Retina (tissue), 1 donor: ENCODE measurements around the gene SCAMP2.
"Not testable (repeated sequence)": the region's sequence is repeated elsewhere in the genome, so short reads cannot be mapped to it uniquely, and the experiment has no call there.

ENCODE experiments used
- DNase-seq: peaks from one replicate; pipeline ENCODE4 v3.0.0-alpha.2; 2016

The SCAMP2 gene

DNA sequence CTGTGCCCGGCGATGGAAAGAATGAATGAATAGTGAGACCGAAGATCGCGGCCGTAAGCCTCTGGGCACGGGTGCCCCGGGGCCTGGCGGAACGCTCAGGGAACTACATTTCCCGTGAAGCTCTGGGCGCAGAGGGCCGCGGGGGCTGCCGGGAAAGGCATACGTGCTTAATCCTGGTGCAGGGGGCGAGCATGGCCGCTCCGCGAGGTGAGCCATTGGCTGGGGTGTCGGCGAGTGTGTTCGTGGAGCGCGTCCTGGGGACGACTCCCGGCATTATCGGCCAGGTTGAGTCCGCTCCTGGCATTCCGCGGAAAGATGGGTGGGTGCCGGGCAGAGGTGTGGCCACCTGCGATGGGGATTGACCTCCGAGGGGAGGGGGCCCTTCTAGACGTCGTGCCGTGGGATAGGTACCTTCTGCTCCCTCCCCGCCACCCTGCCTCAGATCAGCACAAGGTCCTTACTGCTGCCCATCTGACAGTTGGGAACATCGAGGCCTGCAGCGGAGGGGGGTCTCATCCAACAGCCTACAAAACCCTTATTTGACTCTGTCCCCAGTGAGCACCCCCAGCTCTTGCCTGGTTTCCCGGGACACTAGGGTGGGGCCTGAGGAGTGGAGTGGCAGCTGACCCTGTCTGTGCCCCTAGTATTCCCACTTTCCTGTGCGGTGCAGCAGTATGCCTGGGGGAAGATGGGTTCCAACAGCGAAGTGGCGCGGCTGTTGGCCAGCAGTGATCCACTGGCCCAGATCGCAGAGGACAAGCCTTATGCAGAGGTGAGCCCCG is 16.9 kb upstream of the SCAMP2 start, which contains the start of gene MPI:
Gene MPI (plus strand): TSS at position 160 of the 782 bp plus-strand sequence. CDS start 32 bp downstream, at position 192.
- peak; percentile 95 for DNase-seq

DNA sequence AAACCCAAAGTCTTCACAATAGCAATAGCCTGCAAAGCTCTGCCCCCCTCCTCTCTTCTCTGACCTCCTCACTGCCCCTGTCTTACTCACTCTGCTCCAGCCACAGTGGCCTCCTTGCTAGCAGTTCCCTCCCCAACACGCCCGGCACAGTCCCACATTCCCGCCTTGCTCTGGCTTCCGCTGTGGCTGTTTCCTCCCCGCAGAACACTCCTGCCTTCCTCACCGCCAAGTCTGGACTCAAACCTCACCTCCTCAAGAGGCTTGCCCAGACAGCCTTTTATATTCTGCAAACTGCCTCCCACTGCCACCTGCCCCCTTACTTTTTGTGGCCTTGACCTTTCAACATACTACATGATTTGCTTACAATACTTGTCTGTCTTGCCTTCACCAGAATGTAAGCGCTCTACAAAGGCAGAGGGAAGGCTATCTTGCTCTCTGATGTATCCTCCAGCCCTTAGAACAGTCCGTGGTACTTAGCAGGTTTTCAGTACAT is 16.3 kb upstream of the SCAMP2 start:
- no peak for DNase-seq

DNA sequence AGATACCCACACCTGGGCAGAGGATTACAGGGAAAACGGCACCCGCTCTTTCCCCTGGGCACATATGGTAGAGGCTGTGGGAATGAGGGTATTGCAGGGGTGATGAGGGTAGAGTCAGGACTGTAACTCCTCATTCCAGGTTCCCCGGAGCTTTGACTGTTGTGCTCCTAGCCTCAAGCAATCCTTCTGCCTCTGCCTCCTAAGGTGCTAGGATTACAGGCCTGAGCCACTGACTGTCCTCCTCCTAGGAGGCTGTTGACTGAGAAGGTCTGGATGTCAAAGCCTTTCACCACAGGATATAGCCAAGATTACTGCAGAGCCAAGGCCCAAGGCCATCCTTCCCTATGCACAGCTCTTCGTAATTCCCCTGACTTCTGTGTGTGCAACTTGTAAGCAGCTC is 15.6 kb upstream of the SCAMP2 start:
- no peak for DNase-seq

DNA sequence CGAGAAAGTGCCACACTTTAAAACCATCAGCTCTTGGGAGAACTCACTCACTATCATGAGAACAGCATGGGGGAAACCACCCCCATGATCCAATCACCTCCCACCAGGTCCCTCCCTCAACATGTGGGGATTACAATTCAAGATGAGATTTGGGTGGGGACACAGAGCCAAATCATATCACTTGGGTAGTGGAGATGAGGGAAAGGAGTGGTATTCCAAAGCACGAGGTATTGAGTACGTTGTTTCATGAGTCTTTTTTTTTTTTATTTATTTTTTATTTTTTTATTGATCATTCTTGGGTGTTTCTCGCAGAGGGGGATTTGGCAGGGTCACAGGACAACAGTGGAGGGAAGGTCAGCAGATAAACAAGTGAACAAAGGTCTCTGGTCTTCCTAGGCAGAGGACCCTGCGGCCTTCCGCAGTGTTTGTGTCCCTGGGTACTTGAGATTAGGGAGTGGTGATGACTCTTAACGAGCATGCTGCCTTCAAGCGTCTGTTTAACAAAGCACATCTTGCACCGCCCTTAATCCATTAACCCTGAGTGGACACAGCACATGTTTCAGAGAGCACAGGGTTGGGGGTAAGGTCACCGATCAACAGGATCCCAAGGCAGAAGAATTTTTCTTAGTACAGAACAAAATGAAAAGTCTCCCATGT is 14.5 kb upstream of the SCAMP2 start:
- not testable (repeated sequence) for DNase-seq

DNA sequence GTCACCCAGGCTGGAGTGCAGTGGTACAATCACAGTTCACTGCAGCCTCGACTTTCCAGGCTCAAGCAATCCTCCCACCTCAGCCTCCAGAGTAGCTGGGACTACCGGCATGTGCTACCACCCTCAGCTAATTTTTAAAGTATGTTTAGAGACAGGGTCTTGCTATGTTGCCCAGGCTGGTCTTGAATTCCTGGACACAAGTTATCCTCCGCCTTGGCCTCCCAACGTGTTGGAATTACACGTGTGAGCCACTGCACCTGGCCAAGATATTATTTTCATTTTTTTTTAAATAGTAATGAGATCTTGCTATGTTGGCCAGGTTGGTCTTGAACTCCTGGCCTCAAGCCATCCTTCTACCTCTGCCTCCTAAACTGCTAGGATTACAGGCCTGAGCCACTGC is 12.3 kb upstream of the SCAMP2 start:
- no peak for DNase-seq

DNA sequence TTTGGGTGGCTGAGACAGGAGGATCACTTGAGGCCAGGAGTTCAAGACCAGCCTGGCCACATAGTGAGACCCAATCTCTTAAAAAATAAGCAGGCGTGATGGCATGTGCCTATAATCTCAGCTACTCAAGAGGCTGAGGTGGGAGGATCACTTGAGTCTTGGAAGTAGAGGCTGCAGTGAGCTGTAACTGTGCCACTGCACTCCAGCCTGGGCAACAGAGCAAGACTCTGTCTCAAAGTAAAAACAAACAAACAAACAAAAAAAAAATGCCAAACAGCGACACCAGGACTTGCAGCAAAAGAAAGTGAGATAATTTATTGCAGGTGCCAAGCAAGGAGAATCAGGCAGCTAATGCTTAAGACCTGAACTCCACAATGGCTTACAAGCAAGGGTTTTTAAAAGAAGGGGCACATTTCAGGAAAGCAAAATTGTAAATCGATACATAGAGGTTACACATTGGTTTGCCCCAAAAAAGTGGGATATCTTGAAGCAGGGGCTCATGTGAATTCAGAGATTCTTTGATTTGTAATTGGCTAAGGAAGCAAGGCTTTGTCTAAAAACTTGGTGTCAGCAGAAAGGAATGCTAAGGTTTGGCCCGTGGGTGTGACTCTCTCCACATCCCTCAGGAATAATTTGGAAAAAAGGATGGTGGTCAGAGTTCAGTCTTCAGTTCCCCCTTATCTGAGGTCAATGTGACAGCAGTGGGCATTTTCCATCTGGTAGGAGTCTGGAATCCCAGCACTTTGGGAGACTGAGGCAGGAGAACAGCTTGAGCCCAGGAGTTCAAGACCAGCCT is 11.5 kb upstream of the SCAMP2 start:
- no peak for DNase-seq

DNA sequence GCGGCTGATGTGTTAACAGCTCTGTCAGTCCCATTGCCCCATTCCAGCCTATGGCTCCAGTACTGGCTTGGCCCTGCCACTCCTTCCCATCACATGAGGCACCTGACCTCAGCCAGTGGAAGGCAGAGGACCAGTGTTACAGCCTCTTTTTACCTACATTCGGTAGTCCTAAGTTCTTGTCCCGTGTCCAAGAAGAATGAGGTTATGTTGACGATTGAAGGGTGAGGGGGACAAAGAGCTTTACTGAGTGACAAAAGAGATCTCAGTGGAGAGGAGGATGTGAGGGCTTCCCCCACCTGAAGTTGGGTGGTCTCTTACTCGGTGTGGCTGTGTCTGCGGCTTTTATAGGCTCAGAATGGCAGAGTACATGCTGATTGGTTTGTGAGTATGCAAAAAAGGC is 9.4 kb upstream of the SCAMP2 start:
- no peak for DNase-seq

DNA sequence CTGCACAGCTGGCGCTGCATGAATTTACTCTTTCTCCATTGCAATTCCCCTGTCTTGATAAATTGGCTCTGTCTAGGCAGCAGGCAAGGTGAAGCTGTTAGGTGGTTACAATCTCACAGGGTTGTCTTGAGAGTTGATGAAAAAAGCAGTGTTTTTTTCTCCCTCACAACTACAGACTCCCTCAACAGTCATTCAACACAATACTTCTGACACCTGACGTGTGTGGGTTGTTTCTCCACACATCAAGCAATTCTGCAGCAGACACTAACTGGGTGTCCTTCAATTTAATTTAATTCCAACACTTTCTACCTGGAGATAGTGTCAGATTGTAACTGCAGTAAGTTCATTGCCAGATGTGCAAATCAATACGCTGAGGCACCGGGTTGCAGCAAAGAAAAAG is 5.1 kb upstream of the SCAMP2 start:
- DNase-seq: no peak

DNA sequence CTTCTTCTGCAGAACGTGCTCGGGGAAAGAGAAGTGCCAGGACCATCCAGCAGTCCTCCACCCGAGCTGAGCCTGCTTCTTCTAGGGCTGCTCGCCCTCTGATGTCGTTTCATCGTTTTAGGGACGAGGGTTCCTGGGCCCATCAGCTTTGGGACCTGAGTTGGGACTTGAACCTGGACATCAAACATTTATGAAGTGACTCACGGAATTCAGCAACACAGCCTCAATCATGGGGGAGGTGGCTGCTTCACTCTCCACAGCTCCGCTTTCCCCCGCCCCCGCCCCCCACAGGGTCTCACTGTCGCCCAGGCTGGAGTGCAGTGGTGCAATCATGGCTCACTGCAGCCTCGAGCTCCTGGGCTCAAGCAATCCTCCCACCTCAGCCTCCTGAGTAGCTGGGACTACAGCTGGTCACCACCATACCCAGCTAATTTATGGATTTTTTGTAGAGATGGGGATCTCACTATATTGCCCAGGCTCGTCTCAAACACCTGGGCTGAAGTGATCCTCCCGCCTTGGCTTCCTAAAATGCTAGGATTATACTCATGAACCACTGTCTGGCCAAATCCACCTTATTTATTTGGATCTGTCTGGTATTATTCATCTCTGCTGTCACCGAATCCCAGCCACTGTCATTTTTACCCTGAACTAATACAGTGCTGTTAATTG is 725 bp upstream of the SCAMP2 start:
- no peak for DNase-seq

DNA sequence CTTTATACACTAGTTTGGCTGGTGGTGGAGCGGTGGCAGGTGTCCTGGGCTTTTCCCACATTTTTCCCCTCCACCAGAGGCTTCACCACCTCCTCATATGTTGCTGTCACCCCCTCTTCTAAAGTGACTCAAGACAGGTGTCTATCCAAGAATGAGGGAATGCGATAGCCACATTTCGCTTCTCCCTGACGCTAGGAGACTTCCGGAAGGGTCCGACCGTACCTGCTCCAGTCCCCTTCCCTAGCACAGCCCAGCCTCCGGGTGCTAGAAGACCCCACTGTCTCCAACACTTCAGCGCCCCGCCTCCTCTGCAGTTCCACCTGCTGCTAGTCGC is 496 bp downstream of the SCAMP2 start:
- no peak for DNase-seq

DNA sequence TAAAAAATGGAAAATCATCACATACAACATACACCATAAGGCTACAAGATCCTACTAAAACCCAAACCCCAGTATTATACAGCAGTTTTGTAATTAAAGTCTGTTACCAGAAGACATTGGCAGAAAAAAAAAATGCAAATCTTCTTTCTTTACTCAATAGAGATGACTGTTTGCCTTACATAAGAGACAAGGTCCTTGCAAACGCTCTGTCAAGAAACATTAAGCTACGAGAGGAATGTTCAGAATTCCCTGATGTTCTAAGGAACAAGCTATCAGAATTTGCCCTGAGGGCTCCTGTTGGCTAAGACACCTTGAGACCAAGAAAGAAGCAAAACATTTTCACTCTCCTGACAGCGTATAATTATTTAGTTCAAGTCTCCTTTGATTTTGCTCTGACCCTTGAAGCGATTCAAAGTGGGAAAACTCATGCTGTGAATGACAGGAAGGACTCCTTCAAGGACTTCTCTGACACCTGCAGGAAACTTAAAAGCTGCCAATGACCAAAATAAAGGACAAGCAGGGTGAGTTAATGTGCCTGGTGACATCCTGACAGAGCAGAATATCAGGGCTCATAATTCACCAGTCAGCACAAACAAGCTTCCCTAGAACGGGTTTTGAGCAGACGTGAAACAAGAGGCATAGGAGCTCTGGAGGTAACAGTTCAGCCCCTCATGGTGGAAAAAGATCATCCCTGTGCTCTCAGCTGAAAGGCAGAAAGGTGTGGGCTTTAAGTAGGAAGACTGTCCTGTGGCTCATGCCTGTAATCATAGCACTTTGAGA is 2.5 kb downstream of the SCAMP2 start:
- no peak for DNase-seq

DNA sequence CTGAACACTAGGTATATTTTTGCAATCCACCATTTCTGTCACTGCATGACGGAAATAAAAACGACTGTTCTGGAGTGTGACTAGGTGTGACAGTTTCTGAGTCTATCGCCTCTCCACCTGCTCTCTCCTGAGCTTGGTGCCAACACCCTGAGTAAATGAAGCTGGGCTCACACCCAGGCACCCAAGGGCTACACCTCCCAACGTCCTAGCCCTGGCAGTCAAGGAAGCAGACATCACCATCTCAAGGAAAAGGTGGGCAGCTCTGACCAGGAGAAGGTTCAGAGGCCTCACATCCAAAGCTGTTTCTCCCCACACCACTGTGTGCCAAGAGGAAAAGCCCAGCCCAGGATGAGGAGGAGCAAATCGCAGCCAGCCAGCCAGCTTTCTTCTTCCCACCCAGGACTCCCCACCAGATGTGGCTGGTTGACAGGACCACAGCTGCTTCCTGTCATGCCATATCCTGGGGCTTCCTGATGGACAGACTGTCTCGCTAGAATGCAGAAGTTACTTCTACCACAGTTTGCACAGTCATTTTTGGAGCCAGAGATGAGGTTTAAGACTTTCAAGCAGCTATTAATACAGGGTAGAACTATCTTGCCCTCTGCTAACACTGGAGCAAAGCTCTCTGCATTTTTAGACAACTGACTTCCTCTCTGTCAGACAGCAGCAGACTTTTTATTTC is 3.3 kb downstream of the SCAMP2 start:
- DNase-seq: no peak

DNA sequence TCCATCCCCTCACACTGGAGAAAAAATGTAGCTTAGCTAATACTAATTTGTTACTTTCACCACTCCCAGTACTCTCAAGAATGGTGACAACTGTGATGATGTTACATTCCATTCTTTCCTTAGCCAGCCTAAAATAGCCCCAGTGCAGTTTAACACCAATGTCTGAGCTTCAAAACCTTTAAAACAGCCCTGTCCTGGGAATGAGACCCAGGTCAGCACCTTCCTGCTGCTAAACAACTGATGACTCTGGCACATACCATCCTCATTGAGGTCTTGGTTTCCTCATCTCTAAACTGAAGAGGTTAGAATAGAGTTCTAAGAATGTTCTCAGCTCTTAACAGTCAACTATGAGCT is 3.8 kb downstream of the SCAMP2 start:
- no peak for DNase-seq

DNA sequence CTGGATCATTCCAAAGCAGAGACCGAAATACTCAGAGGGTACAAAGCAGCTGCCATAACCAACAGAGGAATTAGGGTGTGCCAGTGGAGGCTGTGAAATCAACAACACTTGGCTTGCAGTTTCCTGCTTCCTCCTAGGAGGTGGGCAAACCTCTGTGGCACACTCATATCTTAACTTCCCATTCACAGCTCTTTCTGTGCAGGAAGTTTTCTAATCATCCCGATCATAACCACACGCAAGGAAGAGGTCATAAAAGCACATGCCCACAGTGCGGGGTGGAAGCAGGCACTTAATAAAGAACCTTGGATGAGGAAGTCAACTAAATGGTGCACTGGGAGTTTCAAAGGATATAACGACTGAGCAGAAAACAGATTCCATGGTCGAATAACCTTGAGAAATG is 5.1 kb downstream of the SCAMP2 start:
- DNase-seq: no peak

DNA sequence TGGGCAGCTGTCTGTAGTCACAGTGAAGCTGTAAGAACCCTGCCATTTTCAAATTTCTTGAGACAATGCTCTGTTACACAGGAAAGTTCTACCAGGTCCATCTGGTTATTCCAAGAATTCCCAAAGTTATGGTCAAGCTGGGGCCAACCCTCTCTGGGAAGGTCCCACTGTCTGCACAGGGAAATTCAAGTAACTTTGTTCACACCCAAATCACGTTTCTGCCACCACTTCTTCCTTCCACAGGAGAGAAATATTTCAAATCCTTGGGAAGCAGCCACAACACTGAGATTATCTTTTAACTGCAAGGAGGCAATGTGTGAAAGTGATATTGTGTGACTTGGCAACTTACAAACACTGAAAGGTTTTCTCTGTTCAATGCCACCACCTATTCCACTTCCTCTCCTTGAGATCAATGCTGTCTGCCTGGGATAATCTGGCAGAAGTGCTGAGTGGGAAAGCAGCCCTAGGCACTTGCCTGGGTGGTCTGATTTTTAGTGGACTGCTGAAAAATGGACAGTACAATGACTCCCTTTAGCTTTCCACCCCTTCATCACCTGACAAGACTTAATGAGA is 5.6 kb downstream of the SCAMP2 start:
- no peak for DNase-seq

DNA sequence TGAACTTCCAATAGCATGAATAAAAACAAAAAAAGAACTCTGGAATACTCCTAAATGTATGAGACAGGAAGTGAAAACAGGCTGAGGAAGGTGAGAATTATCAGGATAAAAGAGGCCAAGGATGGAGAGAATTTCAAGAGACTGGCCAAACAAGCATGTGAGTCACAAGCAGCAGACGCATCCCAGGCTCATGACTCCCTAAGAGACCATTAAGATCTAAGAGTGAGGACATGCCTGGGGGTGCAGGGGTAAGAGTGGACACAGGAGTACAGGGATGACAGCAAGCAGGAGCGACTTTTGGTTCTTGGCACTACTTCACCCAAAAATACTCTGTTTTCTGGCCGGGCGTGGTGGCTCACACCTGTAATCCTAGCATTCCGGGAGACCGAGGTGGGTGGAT is 7.1 kb downstream of the SCAMP2 start:
- DNase-seq: no peak

DNA sequence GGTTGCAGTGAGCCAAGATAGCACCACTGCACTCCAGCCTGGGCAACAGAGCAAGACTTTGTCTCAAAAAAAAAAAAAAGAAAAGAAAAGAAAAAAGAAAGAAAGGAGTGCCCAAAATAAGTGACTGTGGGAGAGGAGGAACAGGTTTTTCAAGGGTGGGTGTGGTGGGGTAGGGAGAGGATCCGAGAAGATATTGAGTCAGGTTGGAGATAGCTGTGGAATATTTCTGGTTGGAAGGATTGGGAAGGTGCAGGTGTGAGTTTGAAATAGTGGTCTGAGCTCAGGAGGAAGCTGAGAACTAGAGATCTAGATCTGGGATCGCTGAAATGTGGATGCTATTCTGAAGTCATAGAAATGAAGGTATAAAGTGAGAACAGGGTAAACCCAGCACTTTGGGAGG is 7.8 kb downstream of the SCAMP2 start:
- DNase-seq: no peak

DNA sequence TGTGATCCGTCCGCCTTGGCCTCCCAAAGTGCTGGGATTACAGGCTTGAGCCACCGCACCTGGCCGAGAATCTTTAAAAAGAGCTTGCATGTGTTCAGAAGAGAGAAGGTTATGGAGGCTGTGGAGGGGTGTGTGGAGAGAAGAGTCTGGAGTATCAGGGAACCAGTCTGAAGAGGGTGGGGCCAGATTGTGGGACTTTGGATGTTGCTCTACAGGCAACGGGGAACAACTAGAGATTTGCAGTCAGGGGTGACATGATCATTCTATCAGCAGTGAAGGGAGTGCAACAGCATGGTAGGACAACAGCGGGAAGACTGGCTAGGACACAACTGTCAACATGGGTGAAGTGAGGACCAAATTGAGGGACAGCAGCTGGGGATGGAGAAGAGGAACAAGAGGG is 8.9 kb downstream of the SCAMP2 start:
- no peak for DNase-seq

DNA sequence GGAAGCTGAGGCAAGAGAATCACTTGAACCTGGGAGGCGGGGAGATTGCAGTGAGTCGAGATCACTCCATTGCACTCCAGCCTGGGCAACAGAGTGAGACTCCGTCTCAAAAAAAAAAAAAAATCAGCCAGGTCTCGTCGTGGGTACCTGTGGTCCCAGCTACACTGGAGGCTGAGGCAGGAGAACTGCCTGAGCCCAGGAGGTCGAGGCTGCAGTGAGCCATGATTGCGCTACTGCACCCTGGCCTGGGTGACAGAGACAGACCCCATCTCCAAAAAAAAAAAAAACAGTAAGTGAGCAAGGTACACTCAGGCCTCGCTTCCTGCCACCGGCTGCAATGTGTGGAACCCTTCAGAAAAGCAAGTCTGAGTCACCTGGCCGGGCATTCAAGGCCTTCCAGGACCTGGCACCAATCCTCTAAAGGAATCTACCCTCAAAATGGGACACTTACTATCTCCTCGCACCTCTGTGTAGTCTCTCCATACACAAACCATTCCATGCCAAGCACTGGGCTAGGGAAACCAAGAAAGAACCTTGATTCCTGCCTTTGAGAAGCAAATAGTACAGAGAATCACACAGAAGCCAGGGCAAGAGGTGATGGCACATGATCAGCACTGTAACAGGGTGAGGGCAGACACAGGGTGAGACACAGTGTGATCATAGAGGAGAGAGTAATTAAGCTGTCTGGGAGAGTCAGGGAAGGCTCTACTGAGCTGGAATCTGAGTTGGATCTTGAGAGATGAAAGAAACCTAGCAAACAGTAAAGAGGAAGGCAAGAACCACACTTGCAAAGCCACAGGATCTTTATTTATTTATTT is 9.7 kb downstream of the SCAMP2 start:
- no peak for DNase-seq

DNA sequence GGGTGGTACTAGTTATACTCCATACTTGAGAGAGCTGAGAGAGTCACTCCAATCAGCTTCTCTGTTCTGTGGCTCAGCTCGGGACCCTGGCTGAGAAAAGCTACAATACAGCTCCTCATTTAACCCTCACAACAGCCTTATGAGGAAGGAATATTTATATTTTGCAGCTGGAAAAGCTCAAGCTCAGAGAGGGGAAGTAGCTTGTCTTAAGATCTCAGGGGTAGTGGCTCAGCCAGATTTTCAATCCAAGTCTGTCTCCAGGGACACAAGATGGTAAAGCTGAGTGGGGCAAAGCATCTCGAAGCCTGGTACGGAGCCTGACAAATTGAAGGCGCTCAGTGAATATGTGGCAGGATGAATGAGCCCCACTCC is 14.8 kb downstream of the SCAMP2 start:
- DNase-seq: no peak
